Lung (tissue), 12 donors: Measurements from ENCODE around the gene ATP8B3. TPM values are rescaled to one million over a fixed set of nuclear protein-coding genes. Genes with fewer than 3 reads are reported as not detected.

Source experiments
- ATAC-seq: fragments of 200-7000 bp; cut with Tn5 transposase; one replicate; pipeline ENCODE4 v1.9.1; 2020; ENCODE audit warnings: moderate number of reproducible peaks; ENCODE audit not compliant: insufficient read depth, low FRiP score
- DNase-seq, 3 donors: peaks; one replicate each; pipeline ENCODE4 v3.0.0-alpha.2; 2013 to 2017
- H3K27ac ChIP-seq, 2 donors: one replicate each; pipeline ENCODE4 v1.5.1; 2013; ENCODE audit warnings: mild to moderate bottlenecking in 2 of 2, moderate library complexity in 2 of 2, control low read depth in 1 of 2, inconsistent platforms in 1 of 2, low read depth in 1 of 2, low read length in 1 of 2
- H3K27me3 ChIP-seq, 3 donors: one replicate each; pipeline ENCODE4 v1.5.1; 2013; ENCODE audit warnings: low read length in 2 of 3; ENCODE audit not compliant: control insufficient read depth in 3 of 3, insufficient read depth in 3 of 3
- H3K36me3 ChIP-seq, 4 donors: one replicate each; pipeline ENCODE4 v1.5.1; 2013; ENCODE audit warnings: low read length in 4 of 4, mild to moderate bottlenecking in 1 of 4, moderate library complexity in 1 of 4; ENCODE audit not compliant: control insufficient read depth in 4 of 4, insufficient read depth in 4 of 4
- H3K4me1 ChIP-seq, 5 donors: one replicate each; pipeline ENCODE4 v1.5.1; 2013; ENCODE audit warnings: low read length in 5 of 5, mild to moderate bottlenecking in 2 of 5, moderate library complexity in 1 of 5; ENCODE audit not compliant: control insufficient read depth in 5 of 5, insufficient read depth in 5 of 5
- H3K4me3 ChIP-seq: one replicate; pipeline ENCODE4 v1.5.1; 2013; ENCODE audit warnings: mild to moderate bottlenecking, control low read depth, moderate library complexity
- H3K9ac ChIP-seq, 2 donors: one replicate each; pipeline ENCODE4 v1.5.1; 2013; ENCODE audit warnings: low read length in 2 of 2, control low read depth in 1 of 2; ENCODE audit not compliant: insufficient read depth in 1 of 2
- H3K9me3 ChIP-seq, 4 donors: one replicate each; pipeline ENCODE4 v1.5.1; 2013; ENCODE audit warnings: low read length in 3 of 4, mild to moderate bottlenecking in 1 of 4, moderate library complexity in 1 of 4; ENCODE audit not compliant: control insufficient read depth in 4 of 4, insufficient read depth in 3 of 4
- WGBS, 2 donors: extraction: QIAGEN DNeasy Blood & Tissue Kit; methylation state at CpG; one replicate each; pipeline ENCODE4 v1.1.7; 2013; 5-methylcytosine and 5-hydroxymethylcytosine counted together
- polyA plus RNA-seq, 2 donors: library from polyadenylated mRNA; stranded (reverse); fragments of 200-250 nt; gene quantifications; one replicate each; pipeline ENCODE4 v1.2.1, GENCODE V29; 2013
- total RNA-seq, 2 donors: library from RNA; depleted of rRNA in 1 of 2; stranded (reverse); fragments of >200 nt in 1 of 2; gene quantifications; one replicate each; pipeline ENCODE4 v1.2.1, GENCODE V29; 2014 to 2021
- TF ChIP-seq, protein P1 (sequence below): IDR thresholded peaks from 2 replicates; pipeline ENCODE4 v1.5.1; 2012; ENCODE audit warnings: mild to moderate bottlenecking; ENCODE audit errors: control extremely low read depth, extremely low read depth
- donor health status: control.
- donor health status: control.
- donor health status: Bipolar disorder and iron deficiency.
- donor health status: healthy.
- donor health status: DM: yes; HTN: yes; CAD: no.

ATP8B3 gene
- total and polyA plus RNA-seq, 4 donors = 0.69 to 2.4 (median 1.8) TPM

DNA sequence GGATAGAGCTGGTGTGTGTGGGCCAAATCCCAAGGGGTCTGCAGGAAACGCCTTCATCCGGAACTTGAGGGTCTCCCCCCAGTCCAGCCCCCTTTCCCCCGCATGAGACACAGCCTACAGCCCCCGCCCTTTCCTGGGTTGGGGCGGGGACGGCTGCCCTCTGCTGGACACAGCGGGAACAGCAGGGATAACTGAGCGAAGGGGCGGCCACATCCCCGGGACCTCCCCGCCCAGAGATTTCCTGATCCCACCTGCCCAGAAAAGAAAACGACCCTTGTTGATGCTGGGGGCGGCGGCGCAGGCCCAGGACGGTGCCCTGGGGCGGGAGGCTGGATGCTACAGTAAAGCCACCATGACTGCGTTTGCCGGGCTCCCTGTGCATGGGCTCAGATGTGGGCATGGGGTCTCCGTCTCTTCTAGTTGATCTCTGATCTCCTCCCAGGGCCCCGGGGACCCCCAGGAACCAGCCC, 44.6 kb downstream of the ATP8B3 start:
- peaks cover 13 to 73% (median 45%) of the 10 kb centered on the region in 3 donors for H3K27me3 ChIP-seq
- DNase-seq = peak; percentile 38 to 60 (median 51)
- peaks cover 0 to 12% (median 0%) of the 10 kb centered on the region in 5 donors for H3K4me1 ChIP-seq
- no peaks in the 10 kb centered on the region for H3K36me3 ChIP-seq
- no peak overlapping the region for H3K4me3 ChIP-seq
- peaks cover 0 to 11% (median 4%) of the 10 kb centered on the region in 4 donors for H3K9me3 ChIP-seq
- H3K27ac ChIP-seq = no peak overlapping the region
- no peak overlapping the region for H3K9ac ChIP-seq
- TF ChIP-seq, protein P1, sequence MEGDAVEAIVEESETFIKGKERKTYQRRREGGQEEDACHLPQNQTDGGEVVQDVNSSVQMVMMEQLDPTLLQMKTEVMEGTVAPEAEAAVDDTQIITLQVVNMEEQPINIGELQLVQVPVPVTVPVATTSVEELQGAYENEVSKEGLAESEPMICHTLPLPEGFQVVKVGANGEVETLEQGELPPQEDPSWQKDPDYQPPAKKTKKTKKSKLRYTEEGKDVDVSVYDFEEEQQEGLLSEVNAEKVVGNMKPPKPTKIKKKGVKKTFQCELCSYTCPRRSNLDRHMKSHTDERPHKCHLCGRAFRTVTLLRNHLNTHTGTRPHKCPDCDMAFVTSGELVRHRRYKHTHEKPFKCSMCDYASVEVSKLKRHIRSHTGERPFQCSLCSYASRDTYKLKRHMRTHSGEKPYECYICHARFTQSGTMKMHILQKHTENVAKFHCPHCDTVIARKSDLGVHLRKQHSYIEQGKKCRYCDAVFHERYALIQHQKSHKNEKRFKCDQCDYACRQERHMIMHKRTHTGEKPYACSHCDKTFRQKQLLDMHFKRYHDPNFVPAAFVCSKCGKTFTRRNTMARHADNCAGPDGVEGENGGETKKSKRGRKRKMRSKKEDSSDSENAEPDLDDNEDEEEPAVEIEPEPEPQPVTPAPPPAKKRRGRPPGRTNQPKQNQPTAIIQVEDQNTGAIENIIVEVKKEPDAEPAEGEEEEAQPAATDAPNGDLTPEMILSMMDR = peak; percentile 67
- peak; percentile 69 for ATAC-seq
- WGBS, 2 donors = 3 to 5% methylated on average over 21 of the region's 21 CpGs

DNA sequence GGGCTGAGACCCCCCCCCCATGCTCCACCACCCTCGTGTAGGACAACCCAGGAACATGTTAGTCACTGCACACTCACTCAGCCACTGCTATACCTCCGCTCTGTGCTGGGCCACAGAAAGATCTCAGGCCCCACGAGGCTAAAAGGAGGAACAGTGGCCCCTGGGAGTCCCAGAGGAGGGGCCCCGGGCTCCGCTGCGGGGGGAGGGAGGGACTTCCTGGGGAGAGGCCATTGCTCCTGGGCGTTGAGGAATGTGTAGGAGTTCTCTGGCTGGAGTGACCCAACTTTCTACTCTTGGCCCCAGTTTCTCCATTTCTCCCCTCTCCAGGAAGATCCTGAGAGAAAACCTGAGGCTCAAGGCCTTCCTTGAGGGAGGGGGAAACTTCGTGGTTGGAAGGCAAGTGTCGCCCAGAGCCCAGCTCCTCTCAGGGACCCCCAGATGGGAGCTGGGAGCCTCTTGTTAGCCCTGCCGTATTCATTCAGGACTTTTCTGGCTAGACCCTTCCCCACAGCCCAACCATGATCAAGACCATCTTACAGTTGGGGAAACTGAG, 45.2 kb downstream of the ATP8B3 start:
- Histone ChIP-seq H3K9me3 (peaks cover 0 to 11% (median 4%) of the 10 kb centered on the region in 4 donors), H3K4me3 (no peak overlapping the region), H3K9ac (no peak overlapping the region), H3K4me1 (peaks cover 0 to 12% (median 0%) of the 10 kb centered on the region in 5 donors), H3K27me3 (peaks cover 14 to 77% (median 50%) of the 10 kb centered on the region in 3 donors), H3K27ac (no peak overlapping the region), H3K36me3 (no peaks in the 10 kb centered on the region)
- WGBS, 2 donors = 17 to 19% methylated on average over 10 of the region's 10 CpGs
- TF ChIP-seq, protein P1 = no peak
- no peak for DNase-seq
- ATAC-seq = no peak

DNA sequence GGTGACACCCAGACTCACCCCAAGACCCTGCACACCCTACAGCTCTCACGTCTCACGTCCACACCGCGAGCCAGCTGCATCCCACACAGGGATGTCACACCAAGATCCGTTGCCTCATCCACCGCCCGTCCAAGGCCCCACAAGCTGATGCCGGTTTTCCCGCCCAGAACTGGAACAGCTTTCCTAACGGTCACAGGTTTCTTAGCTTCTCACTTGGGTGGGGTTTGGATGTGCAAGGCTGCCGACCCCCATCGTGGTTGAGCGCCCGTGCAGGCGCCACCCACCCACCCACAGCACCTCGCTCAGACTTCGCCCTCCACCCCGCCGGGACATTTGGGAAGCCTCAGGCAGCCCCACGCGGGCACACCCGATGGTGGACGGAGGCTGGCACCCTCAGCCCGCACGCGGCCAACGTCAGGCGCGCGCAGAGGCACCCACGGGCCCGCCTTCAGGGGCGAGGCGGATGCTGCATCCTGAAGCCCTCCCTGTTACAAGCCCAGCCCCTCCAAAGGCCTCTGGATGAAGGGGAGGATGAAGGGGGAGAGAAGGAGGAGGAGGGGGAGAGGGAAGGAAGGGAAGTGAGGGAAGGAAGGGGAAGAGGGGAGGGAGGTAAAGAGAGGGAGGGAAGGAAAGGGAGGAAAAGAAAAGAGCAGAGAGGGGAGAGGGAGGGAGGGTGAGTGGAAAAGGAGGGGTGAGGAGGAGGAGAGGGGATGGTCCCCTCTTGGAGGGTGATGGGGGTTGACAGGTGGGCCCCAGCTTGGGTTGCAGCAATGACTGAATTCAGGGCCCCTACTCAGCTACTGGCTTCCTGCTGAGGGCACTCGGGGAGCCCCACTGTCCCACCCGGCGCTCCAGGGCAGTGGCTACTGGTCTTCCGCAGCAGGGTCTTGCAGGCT, 45.9 kb downstream of the ATP8B3 start:
- TF ChIP-seq, protein P1 = no peak
- WGBS, 2 donors = 3 to 4% methylated on average over 37 to 38 of the region's 38 CpGs
- Histone ChIP-seq H3K27me3 (peaks cover 17 to 80% (median 57%) of the 10 kb centered on the region in 3 donors), H3K27ac (no peak overlapping the region), H3K9me3 (peaks cover 0 to 5% (median 2%) of the 10 kb centered on the region in 4 donors), H3K9ac (no peak overlapping the region), H3K4me1 (peaks cover 0 to 12% (median 0%) of the 10 kb centered on the region in 5 donors), H3K4me3 (no peak overlapping the region), H3K36me3 (no peaks in the 10 kb centered on the region)
- no peak for ATAC-seq
- DNase-seq = peak in 1 of 3 donors; percentile 22
